ENCODE measurements around the gene KCTD16. TPM values are rescaled to one million over a fixed set of nuclear protein-coding genes. Genes with fewer than 3 reads are reported as not detected.

KCTD16 gene
- total and polyA plus RNA-seq, 2 experiments from 2014 or later: 0.02 to 0.76 TPM

DNA sequence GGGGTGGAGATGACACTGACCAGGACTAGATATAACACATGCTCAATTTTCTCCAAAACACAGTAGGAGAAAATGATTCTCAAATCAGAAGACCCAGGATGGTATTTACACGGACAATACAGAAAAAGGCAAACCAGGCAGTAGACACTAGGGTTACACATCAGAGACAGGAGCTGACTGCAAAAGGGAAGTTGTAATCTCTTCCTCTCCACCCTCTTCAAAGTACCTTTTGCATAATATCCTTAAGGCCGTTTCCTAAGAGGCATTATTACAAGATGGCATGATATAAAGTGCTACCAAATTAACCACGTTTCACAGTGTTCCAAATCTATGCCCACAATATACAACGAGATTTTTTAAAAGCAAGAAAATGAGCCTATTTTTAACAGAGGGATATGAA, 39.4 kb upstream of the KCTD16 start:
- Histone ChIP-seq H3K9me2 (ENCODE audit: insufficient read depth) (no peaks in the 10 kb centered on the region; the same call in 1 of the 2 replicates), H3F3A (replicated peaks; ENCODE audit: low read depth) (no peaks in the 10 kb centered on the region), H3K27me3 (ENCODE audit: insufficient read depth) (no peaks in the 10 kb centered on the region), H2AFZ (no peak overlapping the region), H3K4me1 (ENCODE audit: insufficient read depth) (no peaks in the 10 kb centered on the region), H3K4me2 (no peak overlapping the region), H3K36me3 (ENCODE audit: insufficient read depth) (no peaks in the 10 kb centered on the region; the same call in 1 of the 2 replicates), H3K4me3 (no peak overlapping the region), H3K79me2 (replicated peaks; ENCODE audit: insufficient read depth) (no peaks in the 10 kb centered on the region), H4K20me1 (replicated peaks; ENCODE audit: insufficient read depth) (no peaks in the 10 kb centered on the region), H3K27ac (ENCODE audit: low read depth) (no peak overlapping the region)
- no peak for DNase-seq (ENCODE audit: low spot score)
- TF ChIP-seq NANOG (IDR thresholded peaks at IDR 0.05; ENCODE audit: borderline replicate concordance): no peak
- TF ChIP-seq POLR2AphosphoS5 (IDR thresholded peaks at IDR 0.05; ENCODE audit: low read depth): no peak
- TF ChIP-seq ZNF114 (CRISPR knock-in tag; IDR thresholded peaks at IDR 0.05): no peak
- TF ChIP-seq EZH2phosphoT487 (IDR thresholded peaks at IDR 0.05; ENCODE audit: unreplicated experiment): no peak
- no peak for TF ChIP-seq JUNB (IDR thresholded peaks at IDR 0.05; ENCODE audit: unreplicated experiment)
- TF ChIP-seq STAT1 (IDR thresholded peaks at IDR 0.05; ENCODE audit: unreplicated experiment): no peak
- TF ChIP-seq, protein P1, sequence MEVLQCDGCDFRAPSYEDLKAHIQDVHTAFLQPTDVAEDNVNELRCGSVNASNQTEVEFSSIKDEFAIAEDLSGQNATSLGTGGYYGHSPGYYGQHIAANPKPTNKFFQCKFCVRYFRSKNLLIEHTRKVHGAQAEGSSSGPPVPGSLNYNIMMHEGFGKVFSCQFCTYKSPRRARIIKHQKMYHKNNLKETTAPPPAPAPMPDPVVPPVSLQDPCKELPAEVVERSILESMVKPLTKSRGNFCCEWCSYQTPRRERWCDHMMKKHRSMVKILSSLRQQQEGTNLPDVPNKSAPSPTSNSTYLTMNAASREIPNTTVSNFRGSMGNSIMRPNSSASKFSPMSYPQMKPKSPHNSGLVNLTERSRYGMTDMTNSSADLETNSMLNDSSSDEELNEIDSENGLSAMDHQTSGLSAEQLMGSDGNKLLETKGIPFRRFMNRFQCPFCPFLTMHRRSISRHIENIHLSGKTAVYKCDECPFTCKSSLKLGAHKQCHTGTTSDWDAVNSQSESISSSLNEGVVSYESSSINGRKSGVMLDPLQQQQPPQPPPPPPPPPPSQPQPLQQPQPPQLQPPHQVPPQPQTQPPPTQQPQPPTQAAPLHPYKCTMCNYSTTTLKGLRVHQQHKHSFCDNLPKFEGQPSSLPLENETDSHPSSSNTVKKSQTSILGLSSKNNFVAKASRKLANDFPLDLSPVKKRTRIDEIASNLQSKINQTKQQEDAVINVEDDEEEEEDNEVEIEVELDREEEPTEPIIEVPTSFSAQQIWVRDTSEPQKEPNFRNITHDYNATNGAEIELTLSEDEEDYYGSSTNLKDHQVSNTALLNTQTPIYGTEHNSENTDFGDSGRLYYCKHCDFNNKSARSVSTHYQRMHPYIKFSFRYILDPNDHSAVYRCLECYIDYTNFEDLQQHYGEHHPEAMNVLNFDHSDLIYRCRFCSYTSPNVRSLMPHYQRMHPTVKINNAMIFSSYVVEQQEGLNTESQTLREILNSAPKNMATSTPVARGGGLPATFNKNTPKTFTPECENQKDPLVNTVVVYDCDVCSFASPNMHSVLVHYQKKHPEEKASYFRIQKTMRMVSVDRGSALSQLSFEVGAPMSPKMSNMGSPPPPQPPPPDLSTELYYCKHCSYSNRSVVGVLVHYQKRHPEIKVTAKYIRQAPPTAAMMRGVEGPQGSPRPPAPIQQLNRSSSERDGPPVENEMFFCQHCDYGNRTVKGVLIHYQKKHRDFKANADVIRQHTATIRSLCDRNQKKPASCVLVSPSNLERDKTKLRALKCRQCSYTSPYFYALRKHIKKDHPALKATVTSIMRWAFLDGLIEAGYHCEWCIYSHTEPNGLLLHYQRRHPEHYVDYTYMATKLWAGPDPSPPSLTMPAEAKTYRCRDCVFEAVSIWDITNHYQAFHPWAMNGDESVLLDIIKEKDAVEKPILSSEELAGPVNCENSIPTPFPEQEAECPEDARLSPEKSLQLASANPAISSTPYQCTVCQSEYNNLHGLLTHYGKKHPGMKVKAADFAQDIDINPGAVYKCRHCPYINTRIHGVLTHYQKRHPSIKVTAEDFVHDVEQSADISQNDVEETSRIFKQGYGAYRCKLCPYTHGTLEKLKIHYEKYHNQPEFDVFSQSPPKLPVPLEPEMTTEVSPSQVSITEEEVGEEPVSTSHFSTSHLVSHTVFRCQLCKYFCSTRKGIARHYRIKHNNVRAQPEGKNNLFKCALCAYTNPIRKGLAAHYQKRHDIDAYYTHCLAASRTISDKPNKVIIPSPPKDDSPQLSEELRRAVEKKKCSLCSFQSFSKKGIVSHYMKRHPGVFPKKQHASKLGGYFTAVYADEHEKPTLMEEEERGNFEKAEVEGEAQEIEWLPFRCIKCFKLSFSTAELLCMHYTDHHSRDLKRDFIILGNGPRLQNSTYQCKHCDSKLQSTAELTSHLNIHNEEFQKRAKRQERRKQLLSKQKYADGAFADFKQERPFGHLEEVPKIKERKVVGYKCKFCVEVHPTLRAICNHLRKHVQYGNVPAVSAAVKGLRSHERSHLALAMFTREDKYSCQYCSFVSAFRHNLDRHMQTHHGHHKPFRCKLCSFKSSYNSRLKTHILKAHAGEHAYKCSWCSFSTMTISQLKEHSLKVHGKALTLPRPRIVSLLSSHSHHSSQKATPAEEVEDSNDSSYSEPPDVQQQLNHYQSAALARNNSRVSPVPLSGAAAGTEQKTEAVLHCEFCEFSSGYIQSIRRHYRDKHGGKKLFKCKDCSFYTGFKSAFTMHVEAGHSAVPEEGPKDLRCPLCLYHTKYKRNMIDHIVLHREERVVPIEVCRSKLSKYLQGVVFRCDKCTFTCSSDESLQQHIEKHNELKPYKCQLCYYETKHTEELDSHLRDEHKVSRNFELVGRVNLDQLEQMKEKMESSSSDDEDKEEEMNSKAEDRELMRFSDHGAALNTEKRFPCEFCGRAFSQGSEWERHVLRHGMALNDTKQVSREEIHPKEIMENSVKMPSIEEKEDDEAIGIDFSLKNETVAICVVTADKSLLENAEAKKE (CRISPR knock-in tag; IDR thresholded peaks at IDR 0.05): no peak
- no peak for TF ChIP-seq CREB1 (CRISPR knock-in tag; IDR thresholded peaks at IDR 0.05; ENCODE audit: low read depth)
- TF ChIP-seq EZH2 (IDR thresholded peaks at IDR 0.05; ENCODE audit: low read depth, unreplicated experiment): no peak
- TF ChIP-seq, protein P2, sequence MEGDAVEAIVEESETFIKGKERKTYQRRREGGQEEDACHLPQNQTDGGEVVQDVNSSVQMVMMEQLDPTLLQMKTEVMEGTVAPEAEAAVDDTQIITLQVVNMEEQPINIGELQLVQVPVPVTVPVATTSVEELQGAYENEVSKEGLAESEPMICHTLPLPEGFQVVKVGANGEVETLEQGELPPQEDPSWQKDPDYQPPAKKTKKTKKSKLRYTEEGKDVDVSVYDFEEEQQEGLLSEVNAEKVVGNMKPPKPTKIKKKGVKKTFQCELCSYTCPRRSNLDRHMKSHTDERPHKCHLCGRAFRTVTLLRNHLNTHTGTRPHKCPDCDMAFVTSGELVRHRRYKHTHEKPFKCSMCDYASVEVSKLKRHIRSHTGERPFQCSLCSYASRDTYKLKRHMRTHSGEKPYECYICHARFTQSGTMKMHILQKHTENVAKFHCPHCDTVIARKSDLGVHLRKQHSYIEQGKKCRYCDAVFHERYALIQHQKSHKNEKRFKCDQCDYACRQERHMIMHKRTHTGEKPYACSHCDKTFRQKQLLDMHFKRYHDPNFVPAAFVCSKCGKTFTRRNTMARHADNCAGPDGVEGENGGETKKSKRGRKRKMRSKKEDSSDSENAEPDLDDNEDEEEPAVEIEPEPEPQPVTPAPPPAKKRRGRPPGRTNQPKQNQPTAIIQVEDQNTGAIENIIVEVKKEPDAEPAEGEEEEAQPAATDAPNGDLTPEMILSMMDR (conservative IDR thresholded peaks at IDR 0.05; ENCODE audit: low read depth in 2 of 2): no peak
- TF ChIP-seq, protein P3, sequence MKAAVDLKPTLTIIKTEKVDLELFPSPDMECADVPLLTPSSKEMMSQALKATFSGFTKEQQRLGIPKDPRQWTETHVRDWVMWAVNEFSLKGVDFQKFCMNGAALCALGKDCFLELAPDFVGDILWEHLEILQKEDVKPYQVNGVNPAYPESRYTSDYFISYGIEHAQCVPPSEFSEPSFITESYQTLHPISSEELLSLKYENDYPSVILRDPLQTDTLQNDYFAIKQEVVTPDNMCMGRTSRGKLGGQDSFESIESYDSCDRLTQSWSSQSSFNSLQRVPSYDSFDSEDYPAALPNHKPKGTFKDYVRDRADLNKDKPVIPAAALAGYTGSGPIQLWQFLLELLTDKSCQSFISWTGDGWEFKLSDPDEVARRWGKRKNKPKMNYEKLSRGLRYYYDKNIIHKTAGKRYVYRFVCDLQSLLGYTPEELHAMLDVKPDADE (IDR thresholded peaks at IDR 0.05): no peak
- TF ChIP-seq ZNF331 (CRISPR knock-in tag; IDR thresholded peaks at IDR 0.05; ENCODE audit: low read depth): no peak
- TF ChIP-seq, protein P4, sequence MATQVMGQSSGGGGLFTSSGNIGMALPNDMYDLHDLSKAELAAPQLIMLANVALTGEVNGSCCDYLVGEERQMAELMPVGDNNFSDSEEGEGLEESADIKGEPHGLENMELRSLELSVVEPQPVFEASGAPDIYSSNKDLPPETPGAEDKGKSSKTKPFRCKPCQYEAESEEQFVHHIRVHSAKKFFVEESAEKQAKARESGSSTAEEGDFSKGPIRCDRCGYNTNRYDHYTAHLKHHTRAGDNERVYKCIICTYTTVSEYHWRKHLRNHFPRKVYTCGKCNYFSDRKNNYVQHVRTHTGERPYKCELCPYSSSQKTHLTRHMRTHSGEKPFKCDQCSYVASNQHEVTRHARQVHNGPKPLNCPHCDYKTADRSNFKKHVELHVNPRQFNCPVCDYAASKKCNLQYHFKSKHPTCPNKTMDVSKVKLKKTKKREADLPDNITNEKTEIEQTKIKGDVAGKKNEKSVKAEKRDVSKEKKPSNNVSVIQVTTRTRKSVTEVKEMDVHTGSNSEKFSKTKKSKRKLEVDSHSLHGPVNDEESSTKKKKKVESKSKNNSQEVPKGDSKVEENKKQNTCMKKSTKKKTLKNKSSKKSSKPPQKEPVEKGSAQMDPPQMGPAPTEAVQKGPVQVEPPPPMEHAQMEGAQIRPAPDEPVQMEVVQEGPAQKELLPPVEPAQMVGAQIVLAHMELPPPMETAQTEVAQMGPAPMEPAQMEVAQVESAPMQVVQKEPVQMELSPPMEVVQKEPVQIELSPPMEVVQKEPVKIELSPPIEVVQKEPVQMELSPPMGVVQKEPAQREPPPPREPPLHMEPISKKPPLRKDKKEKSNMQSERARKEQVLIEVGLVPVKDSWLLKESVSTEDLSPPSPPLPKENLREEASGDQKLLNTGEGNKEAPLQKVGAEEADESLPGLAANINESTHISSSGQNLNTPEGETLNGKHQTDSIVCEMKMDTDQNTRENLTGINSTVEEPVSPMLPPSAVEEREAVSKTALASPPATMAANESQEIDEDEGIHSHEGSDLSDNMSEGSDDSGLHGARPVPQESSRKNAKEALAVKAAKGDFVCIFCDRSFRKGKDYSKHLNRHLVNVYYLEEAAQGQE (IDR thresholded peaks at IDR 0.05; ENCODE audit: unreplicated experiment): no peak
- ATAC-seq: no peak
- Mint-ChIP-seq H3K9me3 (no peaks in the 10 kb centered on the region), H3K36me3 (ENCODE audit: low read depth) (no peaks in the 10 kb centered on the region), H3K4me3 (no peak overlapping the region), H3K27ac (no peak overlapping the region), H3K27me3 (ENCODE audit: insufficient read depth, low read depth, poor library complexity) (no peaks in the 10 kb centered on the region), H3K4me1 (no peaks in the 10 kb centered on the region)
